Body of pancreas (tissue), 4 donors: ENCODE measurements around the gene LMO1.

Experiments
- CTCF ChIP-seq, 7 experiments: fragments of 450-650 bp in 4 of 7; fragments of 200-600 bp in 3 of 7; sonication (generic) in 3 of 7; IDR thresholded peaks; one replicate each; pipeline ENCODE4 v1.5.1; 2016 to 2019; ENCODE audit warnings: antibody characterized with exemption in 7 of 7
- POLR2A ChIP-seq, 3 donors: fragments of 450-650 bp; IDR thresholded peaks; one replicate each; pipeline ENCODE4 v1.6.1; 2016; ENCODE audit warnings: antibody characterized with exemption in 3 of 3, mild to moderate bottlenecking in 2 of 3

GRCh38 chr11:8242118-8242475 lies 21.6 kb downstream of the LMO1 start:
- TF ChIP-seq CTCF (IDR thresholded peaks at IDR 0.05): no peak
- TF ChIP-seq POLR2A (IDR thresholded peaks at IDR 0.05): no peak
